Mesendoderm (in vitro differentiated cells): ENCODE measurements around the gene SCN1B.
"Not testable (repeated sequence)": the region's sequence is repeated elsewhere in the genome, so short reads cannot be mapped to it uniquely, and the experiment has no call there.

Source experiments
- DNase-seq: peaks from one replicate; pipeline ENCODE4 v3.0.0; 2013
- H2AK5ac ChIP-seq: 2 replicates; pipeline ENCODE4 v1.6.1; 2013; ENCODE audit warnings: low read length, inconsistent platforms
- H2BK120ac ChIP-seq: 2 replicates; pipeline ENCODE4 v1.6.1; 2013; ENCODE audit warnings: low read depth, mild to moderate bottlenecking, low read length, moderate library complexity, mixed read lengths
- H2BK15ac ChIP-seq: replicated peaks from 2 replicates; pipeline ENCODE4 v1.6.1; 2013; ENCODE audit warnings: low read depth, mild to moderate bottlenecking, moderate library complexity
- H2BK5ac ChIP-seq: 2 replicates; pipeline ENCODE4 v1.6.1; 2013; ENCODE audit warnings: low read length, inconsistent platforms
- H3K18ac ChIP-seq: 2 replicates; pipeline ENCODE4 v1.6.1; 2013; ENCODE audit warnings: mild to moderate bottlenecking, low read length, mixed read lengths
- H3K23ac ChIP-seq: one replicate; pipeline ENCODE4 v1.6.1; 2013; ENCODE audit warnings: low read length
- H3K27ac ChIP-seq: 2 replicates; pipeline ENCODE4 v1.5.1; 2013; ENCODE audit warnings: low read depth, mild to moderate bottlenecking, inconsistent platforms, low read length, moderate library complexity
- H3K27me3 ChIP-seq: 2 replicates; pipeline ENCODE4 v1.6.1; 2013; ENCODE audit warnings: low read length, control low read depth, mild to moderate bottlenecking, inconsistent platforms; ENCODE audit not compliant: insufficient read depth, poor library complexity
- H3K36me3 ChIP-seq: 2 replicates; pipeline ENCODE4 v1.6.1; 2013; ENCODE audit warnings: low read length, inconsistent platforms; ENCODE audit not compliant: control insufficient read depth, insufficient read depth
- H3K4ac ChIP-seq: one replicate; pipeline ENCODE4 v1.6.1; 2013; ENCODE audit warnings: low read depth, mild to moderate bottlenecking, low read length, moderate library complexity
- H3K4me1 ChIP-seq: 2 replicates; pipeline ENCODE4 v1.6.1; 2013; ENCODE audit warnings: low read depth, low read length, inconsistent platforms; ENCODE audit not compliant: control insufficient read depth
- H3K4me2 ChIP-seq: 2 replicates; pipeline ENCODE4 v1.6.1; 2013; ENCODE audit warnings: low read length
- H3K4me3 ChIP-seq: 2 replicates; pipeline ENCODE4 v1.5.1; 2013; ENCODE audit warnings: mild to moderate bottlenecking, low read length
- H3K56ac ChIP-seq: one replicate; pipeline ENCODE4 v1.6.1; 2013; ENCODE audit warnings: low read length
- H3K79me1 ChIP-seq: 2 replicates; pipeline ENCODE4 v1.6.1; 2013; ENCODE audit warnings: low read length, inconsistent platforms
- H3K79me2 ChIP-seq: 2 replicates; pipeline ENCODE4 v1.6.1; 2013; ENCODE audit warnings: mild to moderate bottlenecking, low read length; ENCODE audit not compliant: control insufficient read depth, insufficient read depth
- H3K9ac ChIP-seq: 2 replicates; pipeline ENCODE4 v1.6.1; 2013; ENCODE audit warnings: low read length, inconsistent platforms
- H4K5ac ChIP-seq: one replicate; pipeline ENCODE4 v1.6.1; 2013; ENCODE audit warnings: low read length
- H4K8ac ChIP-seq: one replicate; pipeline ENCODE4 v1.6.1; 2013; ENCODE audit warnings: low read depth, mild to moderate bottlenecking, control low read depth, low read length, moderate library complexity
- WGBS: extraction: QIAGEN DNeasy Blood & Tissue Kit; methylation state at CpG from one replicate; pipeline ENCODE4 v1.1.7; 2013; ENCODE audit warnings: low lambda C conversion rate, missing lambda C conversion rate; ENCODE audit not compliant: insufficient coverage; ENCODE audit errors: extremely low coverage; 5-methylcytosine and 5-hydroxymethylcytosine counted together

Gene SCN1B

GRCh38 chr19:34994643-34995541 lies 35.4 kb upstream of the SCN1B start:
- no peak overlapping the region for H2BK120ac ChIP-seq
- DNase-seq = no peak
- peaks cover 4% of the 10 kb centered on the region for H3K4me1 ChIP-seq
- H3K27me3 ChIP-seq = no peaks in the 10 kb centered on the region
- WGBS = no CpG with 5 or more reads among the region's 17 CpGs
- no peak overlapping the region for H3K4ac ChIP-seq
- no peaks in the 10 kb centered on the region for H3K79me2 ChIP-seq
- no peak overlapping the region for H3K4me3 ChIP-seq
- no peak overlapping the region for H3K4me2 ChIP-seq
- no peak overlapping the region for H2BK5ac ChIP-seq
- no peaks in the 10 kb centered on the region for H3K36me3 ChIP-seq
- H3K23ac ChIP-seq = no peak overlapping the region
- no peak overlapping the region for H3K56ac ChIP-seq
- H3K79me1 ChIP-seq = no peaks in the 10 kb centered on the region
- no peak overlapping the region for H2AK5ac ChIP-seq
- no peak overlapping the region for H4K8ac ChIP-seq
- no peak overlapping the region for H3K9ac ChIP-seq
- no peak overlapping the region for H3K18ac ChIP-seq
- no peak overlapping the region for H4K5ac ChIP-seq
- H2BK15ac ChIP-seq = no peak overlapping the region
- H3K27ac ChIP-seq = no peak overlapping the region

- no peak overlapping the region for H4K5ac ChIP-seq
- no peak overlapping the region for H3K4me3 ChIP-seq
- no peak overlapping the region for H4K8ac ChIP-seq
- H2AK5ac ChIP-seq = no peak overlapping the region
- peaks cover under 1% of the 10 kb centered on the region for H3K79me2 ChIP-seq
- H2BK120ac ChIP-seq = no peak overlapping the region
- WGBS = no CpG with 5 or more reads among the region's 8 CpGs
- no peak overlapping the region for H3K9ac ChIP-seq
- H3K27me3 ChIP-seq = no peaks in the 10 kb centered on the region
- no peak overlapping the region for H3K4ac ChIP-seq
- H3K23ac ChIP-seq = no peak overlapping the region
- DNase-seq = no peak
- no peak overlapping the region for H3K4me2 ChIP-seq
- no peaks in the 10 kb centered on the region for H3K79me1 ChIP-seq
- H3K36me3 ChIP-seq = no peaks in the 10 kb centered on the region
- H2BK15ac ChIP-seq = no peak overlapping the region
- H3K18ac ChIP-seq = no peak overlapping the region
- peaks cover 4% of the 10 kb centered on the region for H3K4me1 ChIP-seq
- H3K56ac ChIP-seq = no peak overlapping the region
- H2BK5ac ChIP-seq = no peak overlapping the region
- H3K27ac ChIP-seq = no peak overlapping the region
Observed at GRCh38 chr19:34995551-34995950, 34.7 kb upstream of the SCN1B start.

- Histone ChIP-seq H3K4me2 (no peak overlapping the region), H2BK5ac (no peak overlapping the region), H3K23ac (no peak overlapping the region), H3K4me3 (no peak overlapping the region), H3K4me1 (peaks cover 7% of the 10 kb centered on the region), H3K56ac (peak overlapping the region; percentile 30), H3K79me2 (peaks cover 16% of the 10 kb centered on the region), H3K18ac (no peak overlapping the region), H3K27me3 (no peaks in the 10 kb centered on the region), H2BK120ac (no peak overlapping the region), H2BK15ac (no peak overlapping the region), H3K4ac (no peak overlapping the region), H4K5ac (no peak overlapping the region), H3K79me1 (peaks cover 6% of the 10 kb centered on the region), H3K36me3 (no peaks in the 10 kb centered on the region), H4K8ac (no peak overlapping the region), H3K27ac (no peak overlapping the region), H3K9ac (peak overlapping the region; percentile 42), H2AK5ac (no peak overlapping the region)
- no peak for DNase-seq
- WGBS = no CpG with 5 or more reads among the region's 8 CpGs
Observed at GRCh38 chr19:34997071-34997617, 33.1 kb upstream of the SCN1B start.

GRCh38 chr19:34998224-34998623 lies 32.0 kb upstream of the SCN1B start:
- H3K4me3 ChIP-seq, H3K56ac ChIP-seq, H3K4me2 ChIP-seq, H2BK120ac ChIP-seq, H2BK5ac ChIP-seq, H4K5ac ChIP-seq, H3K36me3 ChIP-seq, H3K27me3 ChIP-seq, H2AK5ac ChIP-seq, H3K9ac ChIP-seq, H3K27ac ChIP-seq, DNase-seq, H3K79me1 ChIP-seq, H3K4me1 ChIP-seq, H3K23ac ChIP-seq, H3K18ac ChIP-seq, H2BK15ac ChIP-seq, H3K4ac ChIP-seq, H4K8ac ChIP-seq: not testable (repeated sequence)
- WGBS = no CpG with 5 or more reads among the region's 7 CpGs
- H3K79me2 ChIP-seq = peaks cover 25% of the 10 kb centered on the region

GRCh38 chr19:34998777-34999497 lies 31.3 kb upstream of the SCN1B start:
- Histone ChIP-seq H3K79me1 (peaks cover 12% of the 10 kb centered on the region), H3K56ac (peak overlapping the region; percentile 96), H3K4me3 (peak overlapping the region; percentile 60), H3K4me1 (peaks cover 9% of the 10 kb centered on the region), H2AK5ac (peak overlapping the region; percentile 86), H4K5ac (no peak overlapping the region), H3K9ac (peak overlapping the region; percentile 92), H2BK5ac (no peak overlapping the region), H3K4me2 (peak overlapping the region; percentile 99), H4K8ac (no peak overlapping the region), H3K18ac (peak overlapping the region; percentile 82), H3K27me3 (no peaks in the 10 kb centered on the region), H3K36me3 (peaks cover 3% of the 10 kb centered on the region), H3K23ac (peak overlapping the region; percentile 90), H2BK15ac (no peak overlapping the region), H3K27ac (peak overlapping the region; percentile 98), H3K4ac (no peak overlapping the region), H2BK120ac (no peak overlapping the region), H3K79me2 (peaks cover 32% of the 10 kb centered on the region)
- WGBS = no CpG with 5 or more reads among the region's 13 CpGs
- no peak for DNase-seq
